H1 (cell line): ENCODE data around the gene IL19. TPM values are rescaled to one million over a fixed set of nuclear protein-coding genes. Genes with fewer than 3 reads are reported as not detected.

Source experiments
- RAD21 ChIP-seq, 2 experiments: IDR thresholded peaks in 1 of 2; conservative IDR thresholded peaks in 1 of 2; 2 replicates each; pipeline ENCODE4 v1.6.1; 2011; ENCODE audit warnings: low read depth in 2 of 2, low read length in 2 of 2, improper control_type of control experiment in 1 of 2, inconsistent platforms in 1 of 2, mild to moderate bottlenecking in 1 of 2, moderate library complexity in 1 of 2
- TCF12 ChIP-seq: IDR thresholded peaks from 2 replicates; pipeline ENCODE4 v1.6.1; 2011; ENCODE audit warnings: low read depth, mild to moderate bottlenecking, low read length
- USF2 ChIP-seq: IDR thresholded peaks from 2 replicates; pipeline ENCODE4 v1.6.1; 2011; ENCODE audit warnings: low read length, improper control_type of control experiment
- polyA plus RNA-seq, 7 experiments: library from polyadenylated mRNA; depleted of rRNA in 3 of 7; stranded (reverse) in 5 of 7; unstranded in 2 of 7; fragments of >200 nt in 5 of 7; fragments of 200-250 nt in 2 of 7; gene quantifications; 1 replicate in 5 of 7; 2 replicates in 1 of 7; 4 replicates in 1 of 7; pipeline versions ENCODE4 v1.2.1 to v1.2.3, GENCODE V29; 2011 to 2013; ENCODE audit warnings: missing spikeins in 2 of 7, mixed read lengths in 2 of 7
- total RNA-seq: library from RNA; stranded (reverse); fragmentation: NEBNext Ultra II Directional; extraction: Animal tissue kit (Norgen Biotek cat#: 25700); gene quantifications from 2 replicates; pipeline ENCODE4 v1.2.1, GENCODE V29; 2021
- TF ChIP-seq, protein P1 (sequence below): IDR thresholded peaks from 2 replicates; pipeline ENCODE4 v1.6.1; 2012; ENCODE audit warnings: low read length, inconsistent platforms

IL19 gene
- total and polyA plus RNA-seq, 2 of the 8 experiments (the other 6 are each of a cell fraction or from before 2014, with no cell fraction given) = not detected

- TF ChIP-seq USF2 (no peak), RAD21 (IDR thresholded peaks at IDR 0.05 in 1 of 2, conservative IDR thresholded peaks at IDR 0.05 in 1 of 2; ENCODE audit: low read depth in 2 of 2, low read length in 2 of 2) (no peak), TCF12 (no peak)
- TF ChIP-seq, protein P1, sequence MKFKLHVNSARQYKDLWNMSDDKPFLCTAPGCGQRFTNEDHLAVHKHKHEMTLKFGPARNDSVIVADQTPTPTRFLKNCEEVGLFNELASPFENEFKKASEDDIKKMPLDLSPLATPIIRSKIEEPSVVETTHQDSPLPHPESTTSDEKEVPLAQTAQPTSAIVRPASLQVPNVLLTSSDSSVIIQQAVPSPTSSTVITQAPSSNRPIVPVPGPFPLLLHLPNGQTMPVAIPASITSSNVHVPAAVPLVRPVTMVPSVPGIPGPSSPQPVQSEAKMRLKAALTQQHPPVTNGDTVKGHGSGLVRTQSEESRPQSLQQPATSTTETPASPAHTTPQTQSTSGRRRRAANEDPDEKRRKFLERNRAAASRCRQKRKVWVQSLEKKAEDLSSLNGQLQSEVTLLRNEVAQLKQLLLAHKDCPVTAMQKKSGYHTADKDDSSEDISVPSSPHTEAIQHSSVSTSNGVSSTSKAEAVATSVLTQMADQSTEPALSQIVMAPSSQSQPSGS = no peak
These were observed 73.1 kb downstream of the IL19 start (continued) for GRCh38 chr1:206843626-206844025.
